ENCODE results near the gene LRP5.

- TF ChIP-seq POLR2A (IDR thresholded peaks at IDR 0.05) (no peak), CTCF (IDR thresholded peaks at IDR 0.05) (no peak)
Measured at GRCh38 chr11:68264244-68264643, 48.1 kb upstream of the LRP5 start.
